Kidney (tissue), 14 donors: ENCODE measurements around the gene RPS6KA3. TPM values are rescaled to one million over a fixed set of nuclear protein-coding genes. Genes with fewer than 3 reads are reported as not detected.

Experiments
- DNase-seq, 5 donors: peaks; one replicate each; pipeline ENCODE4 v3.0.0-alpha.2; 2013 to 2020
- FAIRE-seq: peaks from 2 replicates; lab custom pipeline; 2012; peaks lifted over from hg19 to GRCh38; lab: Jason Lieb, UNC
- H3K27ac ChIP-seq, 2 donors: one replicate each; pipeline ENCODE4 v1.7.0; 2013; ENCODE audit warnings: low read depth in 2 of 2, low read length in 2 of 2, inconsistent platforms in 1 of 2
- H3K27me3 ChIP-seq: one replicate; pipeline ENCODE4 v1.7.1; 2013; ENCODE audit warnings: low read length, inconsistent platforms; ENCODE audit not compliant: control insufficient read depth, insufficient read depth
- H3K36me3 ChIP-seq, 3 donors: one replicate each; pipeline versions ENCODE4 v1.7.0 to v1.7.1; 2013; ENCODE audit warnings: low read length in 3 of 3, control low read depth in 1 of 3, inconsistent platforms in 1 of 3; ENCODE audit not compliant: insufficient read depth in 3 of 3, control insufficient read depth in 2 of 3
- H3K4me1 ChIP-seq, 3 donors: one replicate each; pipeline versions ENCODE4 v1.7.0 to v1.7.1; 2013; ENCODE audit warnings: low read length in 3 of 3, inconsistent platforms in 1 of 3, low read depth in 1 of 3; ENCODE audit not compliant: control insufficient read depth in 2 of 3, insufficient read depth in 2 of 3
- H3K4me3 ChIP-seq, 3 donors: one replicate each; pipeline versions ENCODE4 v1.7.0 to v1.8.1; 2013; ENCODE audit warnings: low read length in 3 of 3, control low read depth in 1 of 3, inconsistent platforms in 1 of 3
- H3K9ac ChIP-seq, 3 donors: one replicate each; pipeline versions ENCODE4 v1.7.0 to v1.7.1; 2013; ENCODE audit warnings: low read length in 3 of 3, control low read depth in 1 of 3, inconsistent platforms in 1 of 3
- H3K9me3 ChIP-seq, 3 donors: one replicate each; pipeline versions ENCODE4 v1.7.0 to v1.7.1; 2013; ENCODE audit warnings: low read length in 3 of 3, control low read depth in 1 of 3, inconsistent platforms in 1 of 3; ENCODE audit not compliant: control insufficient read depth in 2 of 3, insufficient read depth in 1 of 3
- CTCF ChIP-seq: IDR thresholded peaks from 3 replicates; pipeline ENCODE4 v1.5.1; 2012; ENCODE audit warnings: mild to moderate bottlenecking, moderate library complexity, borderline replicate concordance; ENCODE audit not compliant: insufficient read depth; ENCODE audit errors: extremely low read depth
- intact Hi-C: fragments of 100-400 bp; cut with DNase I; formaldehyde crosslinking; loops from one replicate; pipeline ENCODE4 v1.11.1; 2022
- polyA plus RNA-seq: library from polyadenylated mRNA; stranded (reverse); fragments of 350-450 nt; fragmentation: Illumina TruSeq; extraction: RNeasy Lipid Tissue Mini Kit (QIAGEN cat#74804); gene quantifications from one replicate; pipeline ENCODE4 v1.2.3, GENCODE V29; 2014; ENCODE audit warnings: low read depth, low replicate concordance; ENCODE audit not compliant: insufficient read depth
- total RNA-seq: library from RNA; stranded (reverse); fragmentation: NEBNext Ultra II Directional; extraction: Animal tissue kit (Norgen Biotek cat#: 25700); gene quantifications from one replicate; pipeline ENCODE4 v1.2.1, GENCODE V29; 2021
- donor health status: control.
- donor health status: control.
- donor health status: control.
- donor health status: control.
- donor health status: control.
- donor health status: DM: yes; HTN: yes; CAD: no.
- donor health status: Normal renal cell carcinoma (clear cell type).

RPS6KA3 gene
- total and polyA plus RNA-seq, 2 donors from 2014 or later = 9.9 to 42.8 TPM

DNA sequence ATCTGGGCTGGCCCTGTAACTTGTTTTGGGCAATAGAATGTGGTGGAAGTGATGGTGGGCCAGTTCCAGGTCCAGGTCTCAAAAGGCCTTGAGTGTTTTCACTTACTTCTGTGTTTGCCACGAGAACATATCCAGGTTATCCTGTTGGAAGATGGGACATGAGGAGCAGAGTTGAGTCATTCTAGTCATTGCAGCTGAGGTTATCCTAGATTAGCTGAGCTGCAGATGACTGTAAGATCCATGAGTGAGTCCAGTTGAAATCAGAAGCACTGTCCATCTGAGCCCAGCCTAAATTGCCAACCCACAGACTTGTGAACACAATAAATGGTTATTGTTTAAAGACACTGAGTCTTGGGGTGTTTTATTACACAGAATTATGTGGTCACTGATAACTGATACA, 45.3 kb upstream of the RPS6KA3 start:
- no peak for FAIRE-seq
- no peaks in the 10 kb centered on the region for H3K4me1 ChIP-seq
- H3K9ac ChIP-seq = no peak overlapping the region
- no peak overlapping the region for H3K4me3 ChIP-seq
- no peaks in the 10 kb centered on the region for H3K27me3 ChIP-seq
- no peak overlapping the region for H3K27ac ChIP-seq
- H3K9me3 ChIP-seq = no peaks in the 10 kb centered on the region
- intact Hi-C loops = no loop called here
- DNase-seq = no peak
- no peaks in the 10 kb centered on the region for H3K36me3 ChIP-seq
- no peak for TF ChIP-seq CTCF

- H3K27ac ChIP-seq = no peak overlapping the region
- no peaks in the 10 kb centered on the region for H3K27me3 ChIP-seq
- no peak overlapping the region for H3K9ac ChIP-seq
- H3K9me3 ChIP-seq = no peaks in the 10 kb centered on the region
- H3K4me1 ChIP-seq = no peaks in the 10 kb centered on the region
- FAIRE-seq (no peak), DNase-seq (no peak)
- no peak for TF ChIP-seq CTCF
- H3K36me3 ChIP-seq = no peaks in the 10 kb centered on the region
- intact Hi-C loops = no loop called here
- H3K4me3 ChIP-seq = no peak overlapping the region
Observed at GRCh38 chrX:20311505-20311904, 44.8 kb upstream of the RPS6KA3 start.

- Histone ChIP-seq H3K27ac (no peak overlapping the region), H3K4me3 (no peak overlapping the region), H3K4me1 (no peaks in the 10 kb centered on the region), H3K27me3 (no peaks in the 10 kb centered on the region), H3K9me3 (no peaks in the 10 kb centered on the region), H3K9ac (no peak overlapping the region), H3K36me3 (no peaks in the 10 kb centered on the region)
- intact Hi-C loops = no loop called here
- no peak for TF ChIP-seq CTCF
- DNase-seq = no peak
- no peak for FAIRE-seq
Observed at GRCh38 chrX:20309806-20310205, 43.1 kb upstream of the RPS6KA3 start.

DNA sequence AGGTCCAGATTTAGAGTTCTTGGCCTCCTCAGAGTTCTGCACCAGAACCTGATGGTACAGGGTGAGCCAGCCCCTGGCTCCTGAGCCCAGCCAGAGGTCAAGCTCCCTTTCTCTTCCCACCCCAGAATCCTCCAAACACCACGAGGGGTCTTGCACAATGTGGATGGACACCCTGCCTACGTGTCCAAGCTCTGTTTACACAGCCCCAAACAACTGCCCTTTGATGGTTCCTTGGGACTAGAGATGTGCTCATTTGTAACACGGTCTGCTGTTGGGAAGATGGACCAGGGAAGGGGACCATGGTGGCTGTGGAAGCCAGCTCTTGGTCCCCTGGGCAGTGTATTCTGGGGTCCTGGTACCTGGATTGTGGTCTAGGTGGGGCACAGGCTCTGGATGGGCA, 40.0 kb upstream of the RPS6KA3 start:
- Histone ChIP-seq H3K4me3 (no peak overlapping the region), H3K4me1 (no peaks in the 10 kb centered on the region), H3K36me3 (no peaks in the 10 kb centered on the region), H3K9me3 (no peaks in the 10 kb centered on the region), H3K27ac (no peak overlapping the region), H3K27me3 (peaks cover 2% of the 10 kb centered on the region), H3K9ac (no peak overlapping the region)
- no peak for FAIRE-seq
- intact Hi-C loops = no loop called here
- no peak for TF ChIP-seq CTCF
- DNase-seq = no peak
